Activated T-cell treated with anti-CD3 and anti-CD28 coated beads for 4 hours (primary cell): ENCODE data around the gene ADORA2A.

ENCODE experiments used
- DNase-seq: peaks from one replicate; pipeline ENCODE4 v3.0.0-alpha.2; 2020

The ADORA2A gene

GRCh38 chr22:24427500-24428164 lies at the start of gene ADORA2A:
Gene ADORA2A (plus strand): TSS chr22:24427599. CDS start chr22:24433405, 5,806 bp downstream.
- peak; percentile 72 for DNase-seq

- DNase-seq, result no peak
These were observed 47.9 kb upstream of the ADORA2A start for GRCh38 chr22:24379536-24379935.

GRCh38 chr22:24380220-24380904 lies 47.0 kb upstream of the ADORA2A start:
- DNase-seq, result no peak

- no peak for DNase-seq
These were observed 46.5 kb upstream of the ADORA2A start for GRCh38 chr22:24380905-24381230.

GRCh38 chr22:24383061-24383460 lies 44.3 kb upstream of the ADORA2A start:
- DNase-seq, result no peak

GRCh38 chr22:24384131-24384530 lies 43.3 kb upstream of the ADORA2A start:
- DNase-seq, result no peak

GRCh38 chr22:24386937-24387471 lies 40.4 kb upstream of the ADORA2A start:
- DNase-seq, result no peak

GRCh38 chr22:24389680-24390079 lies 37.7 kb upstream of the ADORA2A start:
- DNase-seq, result no peak

GRCh38 chr22:24390156-24390555 lies 37.2 kb upstream of the ADORA2A start:
- DNase-seq, result no peak

- DNase-seq, result no peak
These were observed 36.8 kb upstream of the ADORA2A start for GRCh38 chr22:24390576-24390975.

- DNase-seq, result no peak
These were observed 35.6 kb upstream of the ADORA2A start for GRCh38 chr22:24391836-24392217.

GRCh38 chr22:24392218-24392931 lies 35.0 kb upstream of the ADORA2A start:
- DNase-seq, result no peak

- no peak for DNase-seq
These were observed 34.3 kb upstream of the ADORA2A start for GRCh38 chr22:24393012-24393559.

- no peak for DNase-seq
These were observed 33.6 kb upstream of the ADORA2A start for GRCh38 chr22:24393848-24394247.

- no peak for DNase-seq
These were observed 33.1 kb upstream of the ADORA2A start for GRCh38 chr22:24394254-24394653.

GRCh38 chr22:24398409-24398808 lies 29.0 kb upstream of the ADORA2A start:
- DNase-seq, result no peak

GRCh38 chr22:24400034-24400725 lies 27.2 kb upstream of the ADORA2A start:
- no peak for DNase-seq

- DNase-seq, result no peak
These were observed 26.4 kb upstream of the ADORA2A start for GRCh38 chr22:24400726-24401596.

- no peak for DNase-seq
These were observed 25.4 kb upstream of the ADORA2A start for GRCh38 chr22:24401931-24402367.

GRCh38 chr22:24402460-24403192 lies 24.8 kb upstream of the ADORA2A start:
- DNase-seq, result no peak

- no peak for DNase-seq
These were observed 24.1 kb upstream of the ADORA2A start for GRCh38 chr22:24403346-24403745.
